ENCODE results near the gene DAB2IP. TPM values are rescaled to one million over a fixed set of nuclear protein-coding genes. Genes with fewer than 3 reads are reported as not detected.

DAB2IP gene
- total and polyA plus RNA-seq, 2 of the 4 experiments (the other 2 are of a cell fraction), result 5.6 to 17.2 TPM

DNA sequence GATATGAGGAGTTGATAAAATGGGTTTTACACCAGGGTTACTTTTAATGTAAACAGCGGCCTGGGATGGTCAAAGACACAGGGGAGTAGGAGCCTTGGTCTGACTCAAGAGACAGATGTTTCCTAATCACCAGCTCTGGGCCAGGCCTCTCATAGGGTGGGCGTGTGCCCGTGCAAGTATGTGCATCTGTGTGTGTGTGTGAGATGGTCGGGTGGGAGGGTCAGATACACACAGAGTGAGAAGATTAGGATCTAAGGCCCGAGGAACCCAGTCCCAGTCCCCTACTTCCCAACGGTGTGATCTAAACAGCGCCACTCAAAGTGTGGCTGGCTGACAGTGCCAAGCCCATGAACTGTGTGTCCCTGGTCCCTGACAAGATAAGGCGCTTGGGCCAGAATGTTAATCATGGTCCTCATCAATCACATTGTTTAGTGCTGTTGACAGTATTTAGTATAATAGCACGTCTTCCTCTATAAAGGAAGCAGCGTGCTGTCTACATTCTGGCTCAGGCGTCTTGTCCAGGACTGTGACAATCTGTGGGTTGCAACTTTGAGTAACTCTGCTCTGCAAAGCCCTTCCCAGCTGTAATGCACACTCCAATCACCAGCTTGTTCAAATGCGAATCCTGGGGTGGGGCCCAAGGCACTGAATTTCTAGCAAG lies 173.7 kb downstream of the DAB2IP start:
- Histone ChIP-seq H3K4ac (ENCODE audit: low read depth, low read length) (no peak overlapping the region), H2AFZ (replicated peaks; ENCODE audit: low read length, poor library complexity) (peak overlapping the region; percentile 37), H3K27me3 (ENCODE audit: control insufficient read depth, insufficient read depth, low read length) (no peaks in the 10 kb centered on the region), H2AK9ac (replicated peaks; ENCODE audit: low read depth, low read length, poor library complexity) (no peak overlapping the region), H4K91ac (ENCODE audit: insufficient read depth, low read depth, low read length) (no peak overlapping the region), H3K56ac (ENCODE audit: extremely low read depth, insufficient read depth, low read length) (no peak overlapping the region), H3K4me2 (ENCODE audit: low read depth, low read length) (peak overlapping the region; percentile 4; the same call in 1 of the 2 replicates), H4K5ac (ENCODE audit: low read depth, low read length) (no peak overlapping the region), H3K23ac (ENCODE audit: low read depth, low read length) (no peak overlapping the region), H3K4me3 (ENCODE audit: insufficient read depth, low read depth, low read length) (no peak overlapping the region), H2BK120ac (ENCODE audit: low read depth, low read length) (no peak overlapping the region; the same call in 1 of the 2 replicates), H3K9me1 (ENCODE audit: insufficient read depth, low read length) (peaks cover 3% of the 10 kb centered on the region; the same call in 1 of the 2 replicates), H2BK5ac (ENCODE audit: low read depth, low read length, poor library complexity, severe bottlenecking) (no peak overlapping the region), H3K18ac (ENCODE audit: low read depth, low read length) (no peak overlapping the region), H4K20me1 (ENCODE audit: insufficient read depth, low read length) (no peaks in the 10 kb centered on the region), H3K79me1 (ENCODE audit: low read depth in 1 of 2, low read length in 2 of 2) (no peaks in the 10 kb centered on the region), H2BK20ac (ENCODE audit: low read depth, low read length) (no peak overlapping the region), H2BK15ac (ENCODE audit: low read depth, low read length) (no peak overlapping the region; the same call in 2 of the 3 replicates), H3K27ac (ENCODE audit: insufficient read depth, low read length) (no peak overlapping the region), H3K36me3 (ENCODE audit: control insufficient read depth, insufficient read depth, low read length) (no peaks in the 10 kb centered on the region), H3K4me1 (ENCODE audit: control insufficient read depth, insufficient read depth, low read length) (peaks cover 8% of the 10 kb centered on the region), H4K8ac (ENCODE audit: low read depth in 2 of 2, low read length in 2 of 2) (no peak overlapping the region), H3K9me3 (ENCODE audit: control insufficient read depth, insufficient read depth, low read length) (no peaks in the 10 kb centered on the region), H3K9ac (ENCODE audit: low read depth, low read length) (no peak overlapping the region), H3K14ac (replicated peaks; ENCODE audit: low read depth, low read length) (peak overlapping the region; percentile 29; the same call in 1 of the 2 replicates), H2AK5ac (ENCODE audit: low read depth, low read length) (no peak overlapping the region; the same call in 1 of the 2 replicates)
- no TSS peak for BruUV-seq (replicated peaks)
- intact Hi-C loops (cut with micrococcal nuclease), result no loop called here
- CTCF ChIA-PET, result interaction anchor here (0.6 to 0.9 kb wide), 2 partner anchors 12 to 1113 kb away, joined by 4 to 5 read pairs; no protein-coding TSS in a partner anchor
- POLR2A ChIA-PET (ENCODE audit: unreplicated experiment), result no interaction called here
- dilution Hi-C loops (cut with HindIII; ENCODE audit: low sequenced_read_pairs, unreplicated experiment), result no loop called here
- 59% methylated on average over 2 of the region's 12 CpGs; no CpG with 5 or more reads in 1 of the 2 experiments for WGBS, 2 experiments (ENCODE audit: extremely low coverage in 2 of 2, insufficient read length in 1 of 2)
- ATAC-seq (ENCODE audit: low read depth), result peak; percentile 90
- in situ Hi-C loops (cut with MboI; ENCODE audit: low sequenced_read_pairs), result no loop called here
- peak; percentile 56 for DNase-seq
- TF ChIP-seq FOS (IDR thresholded peaks at IDR 0.05; ENCODE audit: low read depth, low read length) (no peak), CEBPB (IDR thresholded peaks at IDR 0.05; ENCODE audit: low read depth, low read length) (peak; percentile 51; the same call in 1 of the 2 replicates), SMC3 (IDR thresholded peaks at IDR 0.05; ENCODE audit: low read depth, low read length) (no peak), RCOR1 (IDR thresholded peaks at IDR 0.05; ENCODE audit: insufficient replicate concordance, low read length) (no peak), MAFK (IDR thresholded peaks at IDR 0.05; ENCODE audit: low read depth, low read length) (no peak), CHD1 (IDR thresholded peaks at IDR 0.05; ENCODE audit: low read depth, low read length) (no peak), BHLHE40 (IDR thresholded peaks at IDR 0.05; ENCODE audit: low read depth, low read length) (peak; percentile 66), MXI1 (IDR thresholded peaks at IDR 0.05; ENCODE audit: borderline replicate concordance, low read depth, low read length) (no peak), RFX5 (IDR thresholded peaks at IDR 0.05; ENCODE audit: low read depth, low read length) (no peak), POLR2A (IDR thresholded peaks at IDR 0.05; ENCODE audit: low read depth, low read length) (no peak), MAZ (IDR thresholded peaks at IDR 0.05; ENCODE audit: borderline replicate concordance, low read depth, low read length) (no peak), RAD21 (IDR thresholded peaks at IDR 0.05; ENCODE audit: low read length) (no peak), NFE2L2 (IDR thresholded peaks at IDR 0.05; ENCODE audit: low read depth, low read length) (no peak)
- TF ChIP-seq, protein P1, sequence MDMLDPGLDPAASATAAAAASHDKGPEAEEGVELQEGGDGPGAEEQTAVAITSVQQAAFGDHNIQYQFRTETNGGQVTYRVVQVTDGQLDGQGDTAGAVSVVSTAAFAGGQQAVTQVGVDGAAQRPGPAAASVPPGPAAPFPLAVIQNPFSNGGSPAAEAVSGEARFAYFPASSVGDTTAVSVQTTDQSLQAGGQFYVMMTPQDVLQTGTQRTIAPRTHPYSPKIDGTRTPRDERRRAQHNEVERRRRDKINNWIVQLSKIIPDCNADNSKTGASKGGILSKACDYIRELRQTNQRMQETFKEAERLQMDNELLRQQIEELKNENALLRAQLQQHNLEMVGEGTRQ (IDR thresholded peaks at IDR 0.05; ENCODE audit: low read depth, low read length), result no peak
- TF ChIP-seq, protein P2, sequence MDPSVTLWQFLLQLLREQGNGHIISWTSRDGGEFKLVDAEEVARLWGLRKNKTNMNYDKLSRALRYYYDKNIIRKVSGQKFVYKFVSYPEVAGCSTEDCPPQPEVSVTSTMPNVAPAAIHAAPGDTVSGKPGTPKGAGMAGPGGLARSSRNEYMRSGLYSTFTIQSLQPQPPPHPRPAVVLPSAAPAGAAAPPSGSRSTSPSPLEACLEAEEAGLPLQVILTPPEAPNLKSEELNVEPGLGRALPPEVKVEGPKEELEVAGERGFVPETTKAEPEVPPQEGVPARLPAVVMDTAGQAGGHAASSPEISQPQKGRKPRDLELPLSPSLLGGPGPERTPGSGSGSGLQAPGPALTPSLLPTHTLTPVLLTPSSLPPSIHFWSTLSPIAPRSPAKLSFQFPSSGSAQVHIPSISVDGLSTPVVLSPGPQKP (IDR thresholded peaks at IDR 0.05; ENCODE audit: borderline replicate concordance, low read depth, low read length), result no peak
